Vagina (tissue), 2 donors: ENCODE results near the gene SAMD4B. TPM values are rescaled to one million over a fixed set of nuclear protein-coding genes. Genes with fewer than 3 reads are reported as not detected.

Source experiments
- DNase-seq, 2 donors: peaks; one replicate each; pipeline ENCODE4 v3.0.0-alpha.2; 2017; ENCODE audit errors: extremely low spot score in 2 of 2
- H3K27ac ChIP-seq: fragments of 200-600 bp; sonication (generic); one replicate; pipeline ENCODE4 v1.5.1; 2019
- H3K27me3 ChIP-seq: fragments of 200-600 bp; sonication (generic); one replicate; pipeline ENCODE4 v1.5.1; 2019
- H3K36me3 ChIP-seq, 2 donors: fragments of 200-600 bp; sonication (generic); one replicate each; pipeline ENCODE4 v1.5.1; 2017 to 2019
- H3K4me1 ChIP-seq: fragments of 200-600 bp; sonication (generic); one replicate; pipeline ENCODE4 v1.5.1; 2019
- H3K4me3 ChIP-seq, 2 donors: fragments of 200-600 bp; sonication (generic); 1 replicate in 1 of 2; 2 replicates in 1 of 2; pipeline ENCODE4 v1.5.1; 2016 to 2019
- H3K9me3 ChIP-seq: fragments of 200-600 bp; sonication (generic); one replicate; pipeline ENCODE4 v1.5.1; 2019
- CTCF ChIP-seq, 3 experiments: fragments of 450-650 bp in 2 of 3; fragments of 200-600 bp in 1 of 3; sonication (generic) in 1 of 3; IDR thresholded peaks; one replicate each; pipeline ENCODE4 v1.5.1; 2017 to 2019; ENCODE audit warnings: antibody characterized with exemption in 3 of 3, mild to moderate bottlenecking in 2 of 3, moderate library complexity in 2 of 3
- POLR2A ChIP-seq, 2 donors: fragments of 450-650 bp; IDR thresholded peaks; one replicate each; pipeline ENCODE4 v1.6.1; 2017; ENCODE audit warnings: antibody characterized with exemption in 2 of 2, mild to moderate bottlenecking in 2 of 2, moderate library complexity in 2 of 2
- POLR2AphosphoS5 ChIP-seq, 2 donors: sonication (generic); formaldehyde crosslinking; IDR thresholded peaks; one replicate each; pipeline ENCODE4 v1.9.0; 2017; ENCODE audit warnings: antibody characterized with exemption in 2 of 2, mild to moderate bottlenecking in 2 of 2, low read depth in 1 of 2; ENCODE audit not compliant: insufficient read depth in 1 of 2
- intact Hi-C: fragments of 100-400 bp; cut with DNase I; formaldehyde crosslinking; loops from one replicate; pipeline ENCODE4 v1.15.1; 2023
- total RNA-seq: library from RNA; depleted of rRNA; stranded (reverse); fragments of >200 nt; gene quantifications from one replicate; pipeline ENCODE4 v1.2.3, GENCODE V29; 2016

SAMD4B gene
- total RNA-seq, 1 donor from 2014 or later: 128 TPM

GRCh38 chr19:39356647-39357046 is 14.4 kb downstream of the SAMD4B start:
- intact Hi-C loops: no loop called here
- Histone ChIP-seq H3K4me1 (peaks cover 19% of the 10 kb centered on the region), H3K27ac (no peak overlapping the region), H3K9me3 (no peaks in the 10 kb centered on the region), H3K4me3 (no peak overlapping the region), H3K36me3 (peaks cover 12 to 76% of the 10 kb centered on the region in 2 donors), H3K27me3 (no peaks in the 10 kb centered on the region)
- no peak for TF ChIP-seq POLR2AphosphoS5 (IDR thresholded peaks at IDR 0.05; ENCODE audit: insufficient read depth in 1 of 2, low read depth in 1 of 2)
- no peak for TF ChIP-seq CTCF (IDR thresholded peaks at IDR 0.05)
- TF ChIP-seq POLR2A (IDR thresholded peaks at IDR 0.05): no peak
- DNase-seq: no peak

- TF ChIP-seq POLR2A (IDR thresholded peaks at IDR 0.05): no peak
- no peak for TF ChIP-seq CTCF (IDR thresholded peaks at IDR 0.05)
- no peak for TF ChIP-seq POLR2AphosphoS5 (IDR thresholded peaks at IDR 0.05; ENCODE audit: insufficient read depth in 1 of 2, low read depth in 1 of 2)
- DNase-seq: no peak
Measured at GRCh38 chr19:39359026-39359425, 16.8 kb downstream of the SAMD4B start.

GRCh38 chr19:39360599-39360998 is 18.4 kb downstream of the SAMD4B start:
- no peak for DNase-seq
- peak overlapping the region; percentile 81 for H3K27ac ChIP-seq
- H3K4me1 ChIP-seq: peaks cover 41% of the 10 kb centered on the region
- peaks cover 12 to 59% of the 10 kb centered on the region in 2 donors for H3K36me3 ChIP-seq
- TF ChIP-seq POLR2A (IDR thresholded peaks at IDR 0.05): no peak
- no peak for TF ChIP-seq POLR2AphosphoS5 (IDR thresholded peaks at IDR 0.05; ENCODE audit: insufficient read depth in 1 of 2, low read depth in 1 of 2)
- TF ChIP-seq CTCF (IDR thresholded peaks at IDR 0.05): no peak
- no peaks in the 10 kb centered on the region for H3K27me3 ChIP-seq
- H3K9me3 ChIP-seq: no peaks in the 10 kb centered on the region
- no peak overlapping the region for H3K4me3 ChIP-seq
- intact Hi-C loops: no loop called here

More at GRCh38 chr19:39359026-39359425, 16.8 kb downstream of the SAMD4B start:
- H3K27me3 ChIP-seq: no peaks in the 10 kb centered on the region
- H3K27ac ChIP-seq: peak overlapping the region; percentile 20
- H3K4me1 ChIP-seq: peaks cover 26% of the 10 kb centered on the region
- no peak overlapping the region for H3K4me3 ChIP-seq
- intact Hi-C loops: no loop called here
- H3K9me3 ChIP-seq: no peaks in the 10 kb centered on the region
- peaks cover 12 to 70% of the 10 kb centered on the region in 2 donors for H3K36me3 ChIP-seq

GRCh38 chr19:39362682-39363657 is 20.7 kb downstream of the SAMD4B start:
- Histone ChIP-seq H3K9me3 (no peaks in the 10 kb centered on the region), H3K4me1 (peaks cover 52% of the 10 kb centered on the region), H3K27ac (peak overlapping the region; percentile 81), H3K27me3 (no peaks in the 10 kb centered on the region), H3K4me3 (no peak overlapping the region), H3K36me3 (peaks cover 6 to 48% of the 10 kb centered on the region in 2 donors)
- no peak for DNase-seq
- TF ChIP-seq POLR2AphosphoS5 (IDR thresholded peaks at IDR 0.05; ENCODE audit: insufficient read depth in 1 of 2, low read depth in 1 of 2) (no peak), POLR2A (IDR thresholded peaks at IDR 0.05) (no peak)
- intact Hi-C loops: no loop called here

- no peak for DNase-seq
- H3K27ac ChIP-seq: peak overlapping the region; percentile 81
Measured at GRCh38 chr19:39363901-39364457, 21.8 kb downstream of the SAMD4B start.

More at GRCh38 chr19:39363901-39364457, 21.8 kb downstream of the SAMD4B start:
- Histone ChIP-seq H3K27me3 (no peaks in the 10 kb centered on the region), H3K36me3 (peaks cover under 1 to 39% of the 10 kb centered on the region in 2 donors), H3K9me3 (no peaks in the 10 kb centered on the region), H3K4me1 (peaks cover 58% of the 10 kb centered on the region), H3K4me3 (no peak overlapping the region)
- TF ChIP-seq POLR2AphosphoS5 (IDR thresholded peaks at IDR 0.05; ENCODE audit: insufficient read depth in 1 of 2, low read depth in 1 of 2): peak in 1 of 2 donors; percentile 51
- TF ChIP-seq CTCF (IDR thresholded peaks at IDR 0.05): no peak
- intact Hi-C loops: no loop called here
